Activated T-helper 2 cell treated with anti-CD3 and anti-CD28 coated beads, Interferon-gamma antibody, Interleukin-2, Interleukin-4, amounts not matched to agents 10 μg/mL and 5 μg/mL and 100 μg/mL, durations not matched to agents 14 hours and 24 hours and 36 hours (primary cell): ENCODE results near the gene ERCC3. TPM values are rescaled to one million over a fixed set of nuclear protein-coding genes. Genes with fewer than 3 reads are reported as not detected.
"Not testable (repeated sequence)": the region's sequence is repeated elsewhere in the genome, so short reads cannot be mapped to it uniquely, and the experiment has no call there.

Source experiments
- DNase-seq: peaks from one replicate; pipeline ENCODE4 v3.0.0; 2021; ENCODE audit warnings: low spot score
- H3K27ac Mint-ChIP-seq: one replicate; pipeline ENCODE4 v1.8.0; 2021; ENCODE audit warnings: mixed read lengths
- H3K27me3 Mint-ChIP-seq: one replicate; pipeline ENCODE4 v1.8.0; 2021; ENCODE audit warnings: low read depth, mixed read lengths
- H3K36me3 Mint-ChIP-seq: one replicate; pipeline ENCODE4 v1.8.0; 2021; ENCODE audit warnings: low read depth, mixed read lengths
- H3K4me1 Mint-ChIP-seq: one replicate; pipeline ENCODE4 v1.8.0; 2021; ENCODE audit warnings: low read depth, mixed read lengths
- H3K4me3 Mint-ChIP-seq: one replicate; pipeline ENCODE4 v1.8.0; 2021; ENCODE audit warnings: low read depth, mild to moderate bottlenecking, moderate library complexity, mixed read lengths
- H3K9me3 Mint-ChIP-seq: one replicate; pipeline ENCODE4 v1.8.0; 2021; ENCODE audit warnings: mixed read lengths
- intact Hi-C: fragments of 100-400 bp; cut with micrococcal nuclease; formaldehyde crosslinking; loops from one replicate; pipeline ENCODE4 v1.15.1; 2023
- total RNA-seq: library from RNA; stranded (reverse); gene quantifications from 2 replicates; pipeline ENCODE4 v1.2.3, GENCODE V29; 2022

Gene ERCC3
- total RNA-seq, 1 donor from 2014 or later, result 58.0 TPM

DNA sequence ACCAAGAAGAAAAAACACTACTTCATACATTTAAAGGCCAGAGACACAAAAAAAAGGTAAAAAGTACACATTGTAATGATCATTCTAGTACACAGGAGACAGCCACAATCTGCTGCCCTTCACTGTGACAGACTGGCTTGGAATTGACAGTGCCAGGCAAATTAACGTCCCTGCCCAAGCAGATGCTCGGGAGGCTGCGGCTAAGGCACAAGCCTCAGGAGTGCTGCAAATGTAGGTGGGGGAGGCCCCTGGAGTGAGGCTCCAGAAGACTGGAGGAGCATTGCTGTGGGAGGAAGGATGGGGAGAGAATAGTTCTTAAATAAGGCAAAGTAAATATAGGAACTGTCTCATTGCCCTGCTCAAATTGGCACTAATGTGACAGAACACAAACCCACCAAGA lies 18.6 kb downstream of the ERCC3 start:
- DNase-seq, result no peak
- intact Hi-C loops, result no loop called here
- H3K27ac Mint-ChIP-seq, result peak overlapping the region; percentile 25
- H3K9me3 Mint-ChIP-seq, result no peaks in the 10 kb centered on the region
- H3K36me3 Mint-ChIP-seq, result peaks cover 91% of the 10 kb centered on the region
- H3K4me1 Mint-ChIP-seq, result peaks cover 11% of the 10 kb centered on the region
- H3K4me3 Mint-ChIP-seq, result no peak overlapping the region
- no peaks in the 10 kb centered on the region for H3K27me3 Mint-ChIP-seq

DNA sequence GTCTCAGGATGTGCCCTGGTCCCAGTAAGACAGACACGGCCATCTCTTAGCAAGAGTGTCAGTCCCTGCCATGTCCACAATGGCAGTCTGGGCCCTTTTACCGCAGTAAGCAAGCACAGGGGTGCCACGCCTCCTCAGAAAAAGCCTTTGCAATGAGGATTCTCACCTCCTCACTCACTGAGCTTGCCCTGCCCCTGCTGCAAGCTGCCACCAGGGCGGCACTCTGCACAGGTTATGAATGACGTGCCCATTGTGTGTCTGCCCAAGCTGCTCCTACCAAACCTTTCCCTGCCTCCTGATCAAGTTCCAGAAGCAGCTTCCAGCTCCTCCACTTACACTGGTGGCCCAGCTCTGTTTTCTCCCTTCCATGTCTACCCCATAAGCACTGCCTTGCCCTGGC lies 23.3 kb downstream of the ERCC3 start:
- Mint-ChIP-seq H3K27me3 (no peaks in the 10 kb centered on the region), H3K36me3 (peaks cover 78% of the 10 kb centered on the region), H3K4me3 (no peak overlapping the region), H3K4me1 (no peaks in the 10 kb centered on the region), H3K9me3 (no peaks in the 10 kb centered on the region), H3K27ac (no peak overlapping the region)
- no peak for DNase-seq
- intact Hi-C loops, result no loop called here

DNA sequence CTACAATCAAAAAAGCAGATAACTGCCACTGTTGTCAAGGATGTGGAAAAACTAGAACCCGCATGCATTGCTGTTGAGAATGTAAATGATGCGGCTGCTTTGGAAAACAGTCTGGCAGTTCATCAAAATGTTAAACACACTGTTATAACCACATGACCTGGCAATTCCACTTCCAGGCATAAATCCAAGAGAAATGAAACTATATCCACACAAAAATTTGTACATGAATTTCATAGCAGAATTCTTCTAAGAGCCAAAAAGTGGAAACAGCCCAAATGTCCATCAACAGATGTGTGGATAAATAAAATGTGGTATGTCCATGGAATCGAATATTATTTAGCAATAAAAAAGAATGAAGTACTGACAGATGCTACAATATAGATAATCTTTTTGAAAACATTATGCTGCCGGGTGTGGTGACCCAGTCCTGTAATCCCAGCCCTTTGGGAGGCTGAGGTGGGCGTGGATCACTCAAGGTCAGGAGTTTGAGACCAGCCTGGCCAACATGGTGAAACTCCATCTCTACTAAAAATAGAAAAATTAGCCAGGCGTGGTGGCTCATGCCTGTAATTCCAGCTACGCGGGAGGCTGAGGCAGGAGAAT lies 32.0 kb downstream of the ERCC3 start:
- Mint-ChIP-seq H3K4me1 (no peaks in the 10 kb centered on the region), H3K27ac (no peak overlapping the region), H3K27me3 (no peaks in the 10 kb centered on the region), H3K4me3 (no peak overlapping the region), H3K36me3 (peaks cover 63% of the 10 kb centered on the region), H3K9me3 (no peaks in the 10 kb centered on the region)
- DNase-seq, result no peak
- intact Hi-C loops, result no loop called here

DNA sequence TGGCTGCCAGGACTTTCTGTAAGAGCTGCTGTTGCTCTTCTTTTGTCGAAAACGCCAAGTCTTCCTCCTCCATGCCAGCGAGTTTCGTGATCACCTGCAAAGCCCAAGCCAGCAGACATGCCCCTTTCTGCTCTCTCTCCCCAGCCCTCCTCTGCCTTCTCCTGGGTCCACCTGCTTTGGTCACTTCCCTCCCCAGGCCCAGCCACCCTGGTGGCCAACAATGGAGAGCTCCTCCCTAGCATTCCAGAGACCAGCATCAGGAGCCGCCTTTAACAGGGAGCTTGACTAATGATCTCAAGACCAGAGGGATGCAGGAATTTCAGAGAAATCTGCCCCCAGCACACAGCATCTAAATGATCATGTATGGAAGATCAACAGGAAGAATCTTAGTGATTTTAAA lies 34.6 kb downstream of the ERCC3 start:
- H3K27ac Mint-ChIP-seq, result no peak overlapping the region
- H3K4me1 Mint-ChIP-seq, result peaks cover 5% of the 10 kb centered on the region
- H3K36me3 Mint-ChIP-seq, result peaks cover 61% of the 10 kb centered on the region
- H3K9me3 Mint-ChIP-seq, result no peaks in the 10 kb centered on the region
- intact Hi-C loops, result no loop called here
- no peaks in the 10 kb centered on the region for H3K27me3 Mint-ChIP-seq
- no peak for DNase-seq
- H3K4me3 Mint-ChIP-seq, result no peak overlapping the region

DNA sequence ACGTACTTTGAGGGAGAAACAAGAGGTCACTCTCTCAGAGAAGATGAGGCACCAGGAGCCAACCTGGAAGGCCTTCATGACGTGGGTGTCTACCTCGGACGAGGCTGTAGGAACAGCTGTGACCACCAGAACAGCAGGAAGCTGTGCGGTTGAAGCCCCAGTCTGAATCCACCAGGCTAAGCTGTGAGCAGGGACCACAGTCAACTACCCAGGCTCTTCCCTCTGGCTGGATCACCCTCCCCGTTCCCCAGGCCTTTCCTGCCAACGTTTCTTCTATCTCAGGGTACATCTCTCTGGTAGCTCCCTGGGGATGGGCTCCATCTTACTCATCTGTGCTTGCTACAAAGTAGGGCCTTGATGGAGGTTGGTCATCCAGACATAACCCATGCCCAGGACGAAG lies 37.1 kb downstream of the ERCC3 start:
- H3K27ac Mint-ChIP-seq, result no peak overlapping the region
- intact Hi-C loops, result no loop called here
- no peaks in the 10 kb centered on the region for H3K27me3 Mint-ChIP-seq
- peaks cover 48% of the 10 kb centered on the region for H3K36me3 Mint-ChIP-seq
- no peak for DNase-seq
- no peak overlapping the region for H3K4me3 Mint-ChIP-seq
- H3K9me3 Mint-ChIP-seq, result no peaks in the 10 kb centered on the region
- H3K4me1 Mint-ChIP-seq, result peaks cover 6% of the 10 kb centered on the region

DNA sequence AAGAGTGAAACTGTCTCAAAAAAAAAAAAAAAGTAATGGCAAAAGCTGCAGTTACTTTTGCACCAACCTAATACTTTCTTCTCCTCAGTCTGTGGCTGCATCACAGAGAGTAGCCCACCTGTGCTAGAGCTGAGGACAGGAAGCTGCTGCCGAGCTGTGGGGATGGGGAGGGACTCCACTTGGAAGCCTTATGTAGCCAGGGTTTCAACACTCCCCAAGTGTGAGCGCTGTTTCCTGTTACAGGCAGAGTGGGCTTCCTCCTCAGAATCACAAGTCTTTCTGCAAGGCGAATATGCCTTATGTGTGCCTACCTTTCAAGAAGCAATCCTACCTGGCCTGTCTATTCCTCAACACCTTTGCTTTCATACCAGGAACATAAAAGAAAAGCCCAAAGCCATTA lies 37.6 kb downstream of the ERCC3 start:
- no peaks in the 10 kb centered on the region for H3K9me3 Mint-ChIP-seq
- DNase-seq, result no peak
- H3K4me3 Mint-ChIP-seq, result no peak overlapping the region
- H3K27me3 Mint-ChIP-seq, result no peaks in the 10 kb centered on the region
- H3K4me1 Mint-ChIP-seq, result peaks cover 6% of the 10 kb centered on the region
- peaks cover 44% of the 10 kb centered on the region for H3K36me3 Mint-ChIP-seq
- H3K27ac Mint-ChIP-seq, result no peak overlapping the region
- intact Hi-C loops, result no loop called here

DNA sequence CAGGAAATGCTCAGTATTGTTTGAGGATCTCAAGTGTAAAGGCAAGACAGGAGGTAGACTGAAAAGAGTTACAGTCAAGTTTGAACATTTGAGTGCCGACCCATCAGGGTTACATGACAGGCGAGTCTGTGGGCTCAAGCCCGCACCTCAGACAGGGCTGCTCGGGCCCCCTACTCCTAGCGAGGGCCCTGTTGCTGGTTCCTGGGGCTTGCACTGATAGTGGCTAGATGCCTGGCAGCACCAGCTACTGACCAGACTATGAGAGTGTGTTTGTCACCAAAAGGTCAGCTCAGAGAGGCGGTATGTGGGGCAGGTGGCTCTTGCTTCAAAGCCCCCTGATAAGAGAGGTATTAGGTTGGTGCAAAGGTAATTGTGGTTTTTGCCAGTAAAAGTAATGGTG lies 38.2 kb downstream of the ERCC3 start:
- H3K27ac Mint-ChIP-seq, result no peak overlapping the region
- peaks cover 42% of the 10 kb centered on the region for H3K36me3 Mint-ChIP-seq
- H3K27me3 Mint-ChIP-seq, result no peaks in the 10 kb centered on the region
- no peak overlapping the region for H3K4me3 Mint-ChIP-seq
- peaks cover 6% of the 10 kb centered on the region for H3K4me1 Mint-ChIP-seq
- intact Hi-C loops, result no loop called here
- H3K9me3 Mint-ChIP-seq, result no peaks in the 10 kb centered on the region
- no peak for DNase-seq

DNA sequence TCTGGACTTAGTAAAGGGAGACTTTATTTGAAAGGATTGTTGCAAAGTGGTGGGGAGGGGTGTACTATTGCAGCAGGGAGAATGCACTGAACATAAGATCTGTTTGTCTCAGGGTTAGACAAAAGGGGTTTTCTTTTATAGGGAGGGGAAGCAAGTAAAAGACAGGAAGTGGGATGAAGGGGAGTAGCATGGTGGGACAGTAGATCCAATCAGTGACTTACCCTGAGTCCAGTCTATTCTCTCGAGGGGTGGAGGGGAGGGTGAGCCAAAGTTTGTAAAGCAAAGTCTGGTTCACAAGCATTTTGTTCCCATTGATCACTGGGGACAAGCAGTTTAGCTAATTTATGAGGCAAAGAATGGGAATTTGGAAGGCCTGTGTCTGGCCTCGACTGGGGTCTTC lies 38.8 kb downstream of the ERCC3 start:
- H3K4me1 Mint-ChIP-seq, result peaks cover 6% of the 10 kb centered on the region
- H3K4me3 Mint-ChIP-seq, result no peak overlapping the region
- intact Hi-C loops, result no loop called here
- no peaks in the 10 kb centered on the region for H3K27me3 Mint-ChIP-seq
- H3K27ac Mint-ChIP-seq, result no peak overlapping the region
- H3K9me3 Mint-ChIP-seq, result no peaks in the 10 kb centered on the region
- DNase-seq, result no peak
- peaks cover 38% of the 10 kb centered on the region for H3K36me3 Mint-ChIP-seq

DNA sequence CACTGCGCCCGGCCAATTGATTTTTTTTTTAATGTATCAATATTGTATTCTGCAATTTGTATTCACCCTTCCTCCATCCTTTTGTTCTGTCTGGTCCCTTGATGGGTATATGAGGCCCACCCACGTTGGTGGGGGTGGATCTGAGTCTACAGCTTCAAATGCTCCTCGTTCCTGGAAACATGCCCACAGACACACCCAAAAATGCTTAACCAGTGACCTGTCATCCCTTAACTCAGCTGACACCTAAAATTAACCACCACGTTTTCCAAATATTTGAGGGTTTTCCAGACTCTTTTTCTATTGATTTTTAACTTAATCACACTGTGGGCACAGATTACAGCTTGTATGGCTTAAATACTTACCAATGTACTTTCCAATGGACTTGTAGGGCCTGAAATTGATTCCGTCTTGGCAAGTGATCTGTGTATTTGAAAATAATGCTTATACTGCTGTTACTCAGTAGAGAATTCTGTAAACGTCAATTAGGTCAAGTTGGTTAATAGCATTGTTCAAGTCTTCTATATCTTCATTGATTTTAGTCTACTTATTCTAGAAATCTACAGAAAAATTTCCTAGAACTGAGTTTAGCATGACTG lies 39.5 kb downstream of the ERCC3 start:
- H3K27me3 Mint-ChIP-seq, result no peaks in the 10 kb centered on the region
- DNase-seq, result no peak
- no peak overlapping the region for H3K4me3 Mint-ChIP-seq
- intact Hi-C loops, result no loop called here
- peaks cover 36% of the 10 kb centered on the region for H3K36me3 Mint-ChIP-seq
- peaks cover 6% of the 10 kb centered on the region for H3K4me1 Mint-ChIP-seq
- no peak overlapping the region for H3K27ac Mint-ChIP-seq
- no peaks in the 10 kb centered on the region for H3K9me3 Mint-ChIP-seq

DNA sequence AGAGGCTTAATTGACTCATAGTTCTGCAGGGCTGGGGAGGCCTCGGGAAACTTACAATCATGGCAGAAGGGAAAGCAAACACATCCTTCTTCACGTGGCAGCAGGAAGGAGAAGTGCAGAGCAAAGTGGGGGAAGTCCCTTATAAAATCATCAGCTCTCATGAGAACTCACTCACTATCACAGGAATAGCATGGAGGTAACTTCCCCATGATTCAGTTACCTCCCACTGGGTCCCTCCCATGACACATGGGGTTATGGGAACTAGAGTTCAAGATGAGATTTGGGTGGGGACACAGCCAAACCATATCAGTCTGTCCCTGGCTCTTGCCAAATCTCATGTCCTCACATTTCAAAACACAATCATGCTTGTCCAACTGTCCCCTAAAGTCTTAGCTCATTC lies 52.8 kb downstream of the ERCC3 start:
- DNase-seq, intact Hi-C loops, H3K36me3 Mint-ChIP-seq, H3K4me3 Mint-ChIP-seq, H3K4me1 Mint-ChIP-seq, H3K27me3 Mint-ChIP-seq, H3K27ac Mint-ChIP-seq: not testable (repeated sequence)
- H3K9me3 Mint-ChIP-seq, result peaks cover 26% of the 10 kb centered on the region

DNA sequence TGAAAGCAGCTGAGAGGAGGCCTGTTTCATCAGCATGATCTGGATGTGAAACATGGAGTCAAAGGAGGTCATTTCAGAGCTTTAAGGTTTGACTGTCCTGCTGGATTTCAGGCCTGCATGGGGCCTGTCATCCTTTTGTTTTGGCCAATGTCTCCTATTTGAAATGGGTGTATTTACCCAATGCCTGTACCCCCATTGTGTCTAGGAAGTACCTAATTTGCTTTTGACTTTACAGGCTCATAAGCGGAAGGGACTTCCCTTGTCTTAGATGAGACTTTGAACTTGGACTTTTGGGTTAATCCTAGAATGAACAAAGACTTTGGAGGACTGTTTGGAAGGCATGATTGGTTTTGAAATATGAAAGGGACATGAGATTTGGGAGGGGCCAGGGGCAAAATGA lies 54.5 kb downstream of the ERCC3 start:
- Mint-ChIP-seq H3K27ac (no peak overlapping the region), H3K27me3 (peaks cover 2% of the 10 kb centered on the region), H3K36me3 (no peaks in the 10 kb centered on the region), H3K4me3 (no peak overlapping the region), H3K4me1 (no peaks in the 10 kb centered on the region), H3K9me3 (peaks cover 26% of the 10 kb centered on the region)
- no peak for DNase-seq
- intact Hi-C loops, result no loop called here

DNA sequence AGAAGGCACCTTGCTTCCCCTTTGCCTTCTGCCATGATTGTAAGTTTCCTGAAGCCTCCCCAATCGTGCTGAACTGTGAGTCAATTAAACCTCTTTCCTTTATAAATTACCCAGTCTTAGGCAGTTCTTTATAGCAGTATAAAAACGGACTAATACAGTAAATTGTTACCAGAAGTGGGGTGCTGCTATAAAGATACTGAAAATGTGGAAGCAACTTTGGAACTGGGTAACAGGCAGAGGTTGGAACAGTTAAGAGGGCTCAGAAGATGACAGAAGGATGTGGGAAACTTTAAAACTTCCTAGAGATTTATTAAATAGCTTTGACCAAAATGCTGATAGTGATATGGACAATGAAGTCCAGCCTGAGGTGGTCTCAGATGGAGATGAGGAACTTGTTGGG lies 56.2 kb downstream of the ERCC3 start:
- H3K27me3 Mint-ChIP-seq, H3K36me3 Mint-ChIP-seq, H3K4me3 Mint-ChIP-seq, H3K27ac Mint-ChIP-seq, H3K4me1 Mint-ChIP-seq, DNase-seq, intact Hi-C loops: not testable (repeated sequence)
- peaks cover 26% of the 10 kb centered on the region for H3K9me3 Mint-ChIP-seq

DNA sequence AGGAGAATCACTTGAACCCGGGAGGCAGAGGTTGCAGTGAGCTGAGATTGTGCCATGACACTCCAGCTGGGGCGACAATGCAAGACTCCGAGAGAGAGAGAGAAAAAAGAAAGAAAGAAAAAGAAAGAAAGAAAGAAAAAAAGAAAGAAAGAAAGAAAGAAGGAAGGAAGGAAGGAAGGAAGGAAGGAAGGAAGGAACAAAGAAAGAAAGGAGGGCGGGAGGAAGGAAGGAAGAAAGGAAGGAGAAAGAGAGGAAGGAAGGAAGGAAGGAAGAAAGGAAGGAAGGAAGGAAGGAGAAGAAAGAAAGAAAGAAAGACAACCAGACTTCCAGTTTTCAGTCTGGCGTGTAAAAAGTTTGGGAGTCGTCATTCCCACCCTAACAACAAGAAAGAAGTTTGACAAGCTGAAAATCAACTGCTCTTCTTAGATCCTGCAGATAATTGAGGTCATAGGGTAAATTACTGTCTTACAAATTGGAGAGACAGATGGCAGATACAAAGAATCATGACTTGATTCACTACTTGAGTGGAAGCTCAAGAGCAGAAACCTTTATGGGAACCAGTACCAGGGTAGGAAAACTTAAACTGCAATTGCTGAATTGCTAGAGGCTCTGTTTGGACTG lies 58.8 kb downstream of the ERCC3 start:
- Mint-ChIP-seq H3K27me3 (peaks cover 2% of the 10 kb centered on the region), H3K4me3 (no peak overlapping the region), H3K36me3 (no peaks in the 10 kb centered on the region), H3K27ac (no peak overlapping the region), H3K9me3 (peaks cover 14% of the 10 kb centered on the region), H3K4me1 (no peaks in the 10 kb centered on the region)
- intact Hi-C loops, result no loop called here
- no peak for DNase-seq
